Fibroblast of skin of right biceps (primary cell): Measurements from ENCODE around the gene AP5S1.
"Not testable (repeated sequence)": the region's sequence is repeated elsewhere in the genome, so short reads cannot be mapped to it uniquely, and the experiment has no call there.

ENCODE experiments used
- DNase-seq: peaks from one replicate; pipeline ENCODE4 v3.0.0-alpha.2; 2013

Gene AP5S1, protein sequence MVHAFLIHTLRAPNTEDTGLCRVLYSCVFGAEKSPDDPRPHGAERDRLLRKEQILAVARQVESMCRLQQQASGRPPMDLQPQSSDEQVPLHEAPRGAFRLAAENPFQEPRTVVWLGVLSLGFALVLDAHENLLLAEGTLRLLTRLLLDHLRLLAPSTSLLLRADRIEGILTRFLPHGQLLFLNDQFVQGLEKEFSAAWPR

DNA sequence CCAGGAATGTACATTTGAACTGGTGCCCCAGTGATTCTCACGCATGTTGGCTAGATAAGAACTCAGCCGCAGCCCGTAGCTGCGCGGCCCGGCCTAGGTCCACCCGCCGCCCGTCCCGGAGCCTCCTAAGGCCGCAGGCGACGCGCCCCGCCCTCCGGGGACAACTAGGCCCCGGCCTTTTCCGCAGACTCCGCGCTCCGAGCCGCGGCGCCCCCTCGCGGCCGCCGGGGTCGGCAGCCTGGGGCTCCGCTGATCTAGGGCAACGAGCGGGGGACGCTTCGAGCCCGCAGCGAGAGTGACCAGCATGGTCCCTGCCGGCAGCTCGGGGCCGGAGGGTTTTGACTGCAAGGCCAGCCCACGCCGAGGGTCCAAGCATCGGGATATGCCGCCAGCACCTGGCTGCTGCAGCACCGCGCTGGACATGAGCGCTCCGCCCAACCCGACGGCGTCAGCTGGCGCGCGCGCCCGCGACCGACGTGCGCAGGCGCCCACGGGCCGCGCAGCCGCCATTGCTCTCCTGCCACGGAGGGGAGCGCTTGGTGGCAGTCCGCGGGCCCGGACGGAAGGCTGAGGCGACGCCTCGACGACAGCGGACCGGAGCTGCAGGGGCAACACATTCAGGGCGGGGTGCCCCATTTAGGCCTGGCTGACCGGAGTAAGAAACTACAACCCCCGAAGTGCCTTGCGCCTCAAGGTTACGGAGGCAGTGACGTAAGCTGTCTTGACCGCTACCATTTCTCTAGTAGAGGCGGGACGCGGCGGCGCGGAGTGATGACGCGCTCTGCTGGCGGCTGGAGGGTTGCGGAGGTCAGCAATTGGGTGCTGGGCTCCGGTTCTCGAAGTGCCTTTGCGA, at the start of gene AP5S1:
Gene AP5S1, plus strand, starts transcription at position 500 of the 853 bp plus-strand sequence. CDS start 1,571 bp downstream, outside the sequence.
- DNase-seq, result peak; percentile 96

DNA sequence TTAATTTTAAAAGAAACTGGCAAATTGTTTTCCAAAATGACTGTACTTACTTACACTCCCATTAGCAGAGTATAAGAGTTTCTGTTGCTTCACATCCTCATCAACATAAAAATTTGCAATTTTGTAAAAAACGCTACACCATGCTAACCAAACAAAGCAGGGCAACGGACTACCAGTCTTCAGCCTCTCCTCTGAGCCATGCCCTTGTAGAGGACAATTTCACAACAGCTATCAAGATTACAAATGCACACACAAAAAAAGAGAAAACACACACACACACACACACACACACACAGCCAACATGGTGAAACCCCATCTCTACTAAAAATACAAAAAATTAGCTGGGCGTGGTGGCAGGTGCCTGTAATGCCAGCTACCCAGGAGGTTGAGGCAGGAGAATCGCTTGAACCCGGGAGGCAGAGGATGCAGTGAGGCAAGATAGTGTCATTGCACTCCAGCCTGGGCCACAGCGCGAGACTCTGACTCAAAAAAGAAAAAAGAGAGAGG, 48.7 kb upstream of the AP5S1 start:
- DNase-seq, result no peak

DNA sequence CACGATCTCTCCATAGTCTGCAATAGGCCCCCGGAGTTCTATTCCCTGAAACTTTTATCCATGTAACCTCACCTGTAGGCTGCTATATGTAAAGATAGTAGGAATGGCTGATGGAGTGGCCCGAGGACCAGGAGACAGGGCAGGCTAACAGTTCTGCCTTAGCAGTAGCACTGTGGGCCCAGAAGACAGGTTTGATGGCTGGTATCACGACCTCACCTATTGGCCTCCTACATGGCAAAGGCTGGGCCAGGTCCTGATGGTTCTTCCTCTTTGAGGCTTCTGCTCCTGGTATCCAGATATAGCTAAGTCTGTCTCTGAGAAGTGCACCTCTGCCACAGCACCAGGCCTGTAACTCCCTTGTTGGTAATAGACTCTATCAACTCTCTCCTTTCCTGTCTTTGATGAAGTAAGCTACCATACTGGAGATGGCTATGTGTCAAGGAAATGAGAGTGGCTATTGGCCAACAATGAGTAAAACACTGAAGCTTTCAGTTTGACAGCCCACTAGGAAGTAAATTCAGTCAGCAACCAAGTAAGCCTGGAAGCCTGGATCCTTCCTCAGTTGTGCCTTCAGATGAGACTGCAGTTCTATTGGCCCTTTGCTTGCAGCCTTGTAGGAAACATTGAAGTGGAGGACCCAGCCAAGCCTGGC, 44.8 kb upstream of the AP5S1 start:
- DNase-seq, result no peak

DNA sequence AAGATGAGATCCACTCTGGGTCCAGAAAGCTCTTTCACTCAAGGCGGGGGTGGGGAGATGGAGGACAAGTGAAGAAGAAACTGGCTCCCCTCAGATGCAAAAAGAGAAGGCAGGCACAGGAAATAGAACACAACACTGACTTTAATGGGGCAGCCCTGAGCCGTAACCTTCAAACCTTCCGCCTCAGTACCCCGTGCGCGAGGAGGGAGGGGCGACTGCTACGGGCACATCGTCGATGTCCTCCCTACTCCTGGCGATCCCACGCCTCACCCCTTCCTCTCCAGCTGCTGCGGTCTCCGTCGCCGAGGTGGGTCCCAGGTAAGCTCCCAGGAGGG, 43.0 kb upstream of the AP5S1 start:
- DNase-seq, result no peak

DNA sequence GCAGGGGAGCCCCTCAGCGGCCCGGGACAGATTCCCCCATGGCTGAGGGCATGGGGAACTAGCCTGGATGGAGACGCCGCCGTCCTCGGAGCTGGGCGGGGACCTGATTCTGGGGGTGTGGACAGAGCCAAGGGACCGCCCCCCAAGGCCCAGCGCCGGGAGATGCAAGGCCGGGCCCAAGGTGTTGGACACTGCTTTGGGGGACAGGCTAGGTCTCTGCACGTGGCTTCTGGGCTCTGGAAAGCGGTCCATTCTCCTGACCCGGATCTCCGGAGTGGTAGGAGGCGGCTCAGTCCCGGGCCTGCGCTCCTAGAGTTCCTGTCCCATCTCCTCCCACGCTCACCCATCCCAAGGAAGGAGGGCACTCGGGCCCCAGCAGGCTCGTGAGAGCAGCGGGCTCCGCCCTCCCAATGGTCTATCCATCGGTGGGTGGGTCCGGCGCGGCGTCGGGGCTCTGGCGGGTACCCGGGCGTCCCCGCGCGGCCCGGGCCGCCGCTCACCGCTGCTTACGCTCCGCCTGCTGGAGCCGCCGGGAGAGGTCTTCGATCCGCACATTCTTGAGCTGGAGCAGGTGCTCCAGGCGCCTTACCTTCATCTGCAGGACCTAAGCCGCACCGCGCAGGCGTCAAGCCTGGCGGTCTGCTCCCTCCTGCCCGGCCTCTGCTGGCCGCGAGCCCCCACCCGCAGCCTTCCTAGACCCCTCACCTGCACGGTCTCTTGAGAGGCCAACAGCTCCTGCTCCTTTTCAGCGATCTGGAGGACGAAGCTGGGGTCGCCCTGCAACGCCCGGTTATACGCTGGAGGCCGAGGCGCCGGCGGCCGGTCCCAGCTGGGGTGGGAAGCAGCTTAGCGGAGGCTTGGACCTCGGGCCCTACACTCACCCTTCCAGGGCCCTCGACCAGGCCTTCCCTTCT, 42.4 kb upstream of the AP5S1 start:
- DNase-seq, result peak; percentile 39

DNA sequence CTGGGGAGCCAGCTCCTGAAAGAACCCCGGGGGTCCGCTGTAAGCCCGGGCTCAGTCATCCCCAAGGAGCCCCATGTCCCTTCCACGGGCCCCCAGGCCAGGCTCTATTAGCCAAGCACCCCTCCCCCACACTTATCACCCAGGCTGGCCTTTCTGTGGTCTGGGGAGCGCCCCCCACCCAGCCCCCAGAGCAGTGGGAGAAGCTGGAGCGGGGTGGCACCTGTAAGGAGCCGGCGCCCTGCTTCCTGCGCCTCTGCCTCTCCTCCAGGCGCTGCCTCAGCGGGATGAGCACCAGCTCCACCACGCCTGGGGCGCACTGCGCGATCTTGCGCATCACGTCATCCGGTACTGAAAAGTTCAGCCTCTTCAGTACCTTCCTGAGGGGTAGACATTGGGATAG, 41.4 kb upstream of the AP5S1 start:
- DNase-seq, result no peak

DNA sequence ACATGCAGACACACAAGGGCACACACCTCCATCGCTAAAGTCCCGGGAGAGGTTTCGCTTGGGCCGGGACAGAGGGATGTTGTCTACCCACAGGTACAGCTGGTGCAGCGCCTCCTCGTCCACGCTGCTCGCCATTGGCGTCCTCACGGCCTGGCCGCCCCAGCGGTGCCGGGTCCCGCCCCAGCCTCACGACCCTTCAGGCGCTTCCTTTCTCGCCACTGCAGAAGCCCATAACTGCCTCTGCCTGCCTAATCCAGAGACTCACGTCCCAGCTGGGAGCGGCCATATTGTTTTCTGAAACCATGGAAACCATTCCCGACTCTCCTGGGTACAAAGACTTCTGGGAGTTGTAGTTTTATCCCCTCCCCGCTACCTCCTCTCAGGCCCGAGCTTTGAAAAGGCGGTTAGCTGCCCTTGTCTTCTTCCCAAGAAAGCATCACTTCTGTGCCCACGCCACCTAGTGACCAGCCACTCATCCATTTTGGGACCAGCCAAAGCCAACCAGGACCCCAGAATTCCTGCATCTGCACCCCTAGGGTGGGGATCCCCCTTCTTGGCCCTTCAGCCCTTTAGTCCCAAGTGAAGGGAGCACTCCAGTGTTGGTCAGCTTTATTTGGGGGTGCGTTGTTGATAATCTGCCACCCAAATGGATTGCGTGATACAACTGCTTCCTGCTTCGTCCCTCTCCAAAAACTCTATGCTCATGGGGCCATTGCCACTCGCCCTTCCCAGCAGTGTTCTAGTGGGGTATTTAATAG, 39.0 kb upstream of the AP5S1 start, which contains the start of gene SPEF1:
Gene SPEF1, minus strand, starts transcription at position 296 of the 758 bp plus-strand sequence. Its CDS starts 161 bp downstream, at position 135.
- peak; percentile 93 for DNase-seq

DNA sequence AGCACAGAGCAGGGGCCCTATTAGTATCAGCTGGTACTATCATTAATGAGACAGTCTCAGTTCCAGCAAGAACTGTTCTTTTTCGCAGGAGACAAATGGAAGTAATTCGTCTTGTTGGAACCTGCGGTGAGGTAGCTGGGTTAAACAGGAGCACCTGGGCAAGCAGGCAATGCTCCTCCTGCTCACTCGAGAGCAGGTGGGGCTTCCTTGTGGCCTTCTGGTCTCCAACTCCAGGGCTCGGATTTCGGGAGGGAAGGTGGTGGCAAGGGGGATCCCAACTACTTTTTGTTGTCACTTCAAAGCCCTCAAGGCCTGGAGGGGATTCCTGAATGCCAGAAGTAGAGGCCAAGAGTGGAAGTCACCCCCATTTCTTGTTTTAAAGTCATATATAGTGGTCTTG, 37.8 kb upstream of the AP5S1 start:
- DNase-seq, result no peak

DNA sequence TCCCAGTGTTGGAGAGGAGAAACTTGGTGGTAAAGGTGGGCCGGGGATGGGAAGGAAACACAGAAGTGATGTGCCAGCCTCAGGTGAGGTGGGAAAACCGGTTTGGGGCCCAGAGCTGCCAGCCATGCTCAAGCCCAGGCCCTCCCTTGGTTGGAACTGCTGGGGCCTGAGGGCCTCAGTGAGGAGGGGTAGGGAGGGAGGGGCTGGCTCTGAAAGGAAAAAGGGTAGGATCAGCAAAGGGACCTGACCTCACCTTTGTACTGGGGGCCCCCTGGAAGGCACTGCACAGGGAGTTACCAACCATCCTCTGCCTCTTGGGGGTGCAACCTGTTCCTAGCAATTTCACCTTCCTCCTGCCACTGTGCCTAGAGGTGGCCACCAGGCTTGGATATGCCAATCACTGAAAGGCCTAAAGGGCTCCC, 37.3 kb upstream of the AP5S1 start:
- no peak for DNase-seq

DNA sequence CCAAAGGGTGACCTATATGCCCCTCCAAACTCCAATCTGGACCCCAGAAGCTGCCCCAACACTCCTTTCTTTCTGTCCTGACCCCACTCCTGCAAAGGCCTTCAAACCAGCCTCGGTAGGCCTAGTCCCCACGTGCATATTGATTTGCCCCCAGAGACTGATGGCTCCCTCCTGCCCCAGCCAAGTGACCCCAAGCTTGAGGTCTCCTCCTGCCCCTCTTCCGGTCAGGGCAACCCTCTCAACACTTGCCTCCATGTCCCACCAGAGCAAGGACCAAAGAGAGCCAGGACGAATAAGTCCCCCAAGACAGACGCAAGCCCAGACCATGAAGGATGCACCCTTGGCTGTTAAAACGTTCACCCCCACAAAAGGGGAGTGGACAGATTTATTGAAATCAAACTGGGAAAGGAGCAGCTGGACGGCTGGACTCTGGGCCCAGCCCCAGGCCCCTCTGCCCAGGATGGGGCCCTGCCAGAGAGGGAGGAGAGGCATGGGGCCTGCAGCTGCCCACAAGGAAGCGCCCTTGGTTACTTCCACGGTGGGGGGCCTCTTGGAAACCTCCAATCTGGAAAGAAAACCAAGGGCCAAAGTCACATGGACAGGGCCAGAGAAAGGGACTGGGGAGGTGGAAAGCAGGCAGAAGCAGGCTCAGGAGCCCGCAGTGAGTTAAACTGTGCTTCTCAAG, 36.7 kb upstream of the AP5S1 start:
- DNase-seq, result no peak

DNA sequence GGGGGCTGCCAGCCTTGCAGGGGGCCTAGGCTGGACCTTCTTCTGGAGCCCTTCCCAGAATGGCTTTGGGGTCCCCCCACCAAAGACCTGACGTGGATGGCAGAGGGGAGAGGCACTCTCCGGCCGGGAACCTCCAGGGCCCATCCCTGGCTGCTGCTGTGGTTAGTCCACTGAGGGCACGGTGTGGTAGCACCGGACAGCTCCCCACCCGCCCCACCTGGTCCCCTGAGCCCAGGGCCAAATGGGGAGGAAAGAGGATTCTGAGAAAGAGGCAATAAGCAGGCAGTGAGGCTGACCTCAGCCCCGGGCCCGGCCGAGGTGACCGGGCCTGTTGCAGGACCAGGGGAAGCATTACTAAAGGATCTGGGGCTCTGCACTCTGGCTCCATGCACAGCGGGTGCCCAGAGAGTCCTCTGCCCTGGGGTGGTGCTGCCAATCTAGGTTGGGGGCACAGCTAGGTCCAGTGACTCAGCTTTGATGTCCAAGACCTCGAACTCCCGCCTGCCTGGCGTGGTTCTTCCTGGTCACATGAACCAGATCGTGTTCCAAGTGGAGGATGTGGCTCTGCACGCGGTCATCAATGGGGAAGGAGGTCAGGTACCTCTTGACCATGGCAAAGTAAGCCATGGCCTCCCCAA, 36.0 kb upstream of the AP5S1 start:
- DNase-seq, result no peak

DNA sequence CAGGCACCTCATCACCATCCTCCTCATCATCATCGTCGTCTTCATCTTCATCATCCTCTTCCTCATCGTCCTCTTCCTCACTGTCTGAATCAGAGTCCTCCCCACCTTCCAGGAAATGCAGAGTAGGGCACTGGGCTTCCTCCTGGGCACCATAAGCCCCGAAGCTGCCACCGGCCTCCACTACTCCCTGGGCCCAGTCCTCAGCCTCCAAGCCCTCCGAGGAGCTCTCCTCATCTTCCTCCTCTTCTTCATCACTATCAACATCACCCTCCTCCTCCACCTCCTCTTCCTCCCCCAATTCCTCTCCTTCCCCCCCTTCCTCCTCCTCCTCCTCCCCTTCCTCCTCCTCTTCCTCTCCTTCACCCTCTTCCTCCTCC, 35.5 kb upstream of the AP5S1 start:
- no peak for DNase-seq

DNA sequence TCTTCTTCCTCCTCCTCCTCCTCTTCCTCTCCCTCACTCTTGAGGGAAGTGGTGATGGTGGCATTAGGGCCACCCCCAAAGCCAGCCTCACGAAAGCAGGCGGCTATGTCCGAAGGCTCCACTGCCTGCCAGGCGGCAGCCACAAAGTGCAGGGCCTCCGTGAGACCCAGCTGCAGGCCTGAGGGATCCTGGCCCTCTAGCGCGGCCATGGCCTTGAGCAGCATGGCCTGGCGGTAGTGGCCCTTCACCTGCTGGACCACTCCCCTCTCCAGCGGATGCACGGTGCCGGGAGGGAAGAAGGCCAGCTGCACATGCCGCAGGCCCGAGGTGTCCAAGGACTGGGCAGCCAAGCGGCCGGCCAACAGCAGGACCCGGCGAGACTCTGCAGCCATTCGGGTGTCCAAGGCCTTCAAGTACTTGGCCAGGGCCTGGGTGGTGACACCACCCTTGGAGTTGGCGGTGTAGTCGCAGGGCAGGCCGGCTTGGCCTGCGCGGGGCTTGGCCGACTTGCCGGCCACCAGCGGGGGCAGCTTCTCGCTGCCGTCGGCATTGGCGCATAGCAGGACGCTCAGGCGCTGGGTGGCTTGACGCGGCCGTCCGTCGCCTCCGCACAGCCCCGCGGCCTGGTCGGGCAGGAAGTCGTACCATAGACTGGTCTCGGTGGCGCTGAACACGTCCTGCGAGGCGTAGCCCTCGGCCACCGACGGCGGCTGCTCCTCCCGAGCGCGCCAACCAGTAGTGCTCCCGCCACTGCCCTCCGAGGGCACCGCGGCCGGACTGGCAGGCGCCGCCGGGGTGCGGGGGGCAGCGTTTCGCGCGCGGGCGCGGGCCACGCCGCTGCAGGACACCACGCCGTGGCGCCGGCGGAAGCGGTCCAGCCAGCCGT, 34.9 kb upstream of the AP5S1 start:
- no peak for DNase-seq

DNA sequence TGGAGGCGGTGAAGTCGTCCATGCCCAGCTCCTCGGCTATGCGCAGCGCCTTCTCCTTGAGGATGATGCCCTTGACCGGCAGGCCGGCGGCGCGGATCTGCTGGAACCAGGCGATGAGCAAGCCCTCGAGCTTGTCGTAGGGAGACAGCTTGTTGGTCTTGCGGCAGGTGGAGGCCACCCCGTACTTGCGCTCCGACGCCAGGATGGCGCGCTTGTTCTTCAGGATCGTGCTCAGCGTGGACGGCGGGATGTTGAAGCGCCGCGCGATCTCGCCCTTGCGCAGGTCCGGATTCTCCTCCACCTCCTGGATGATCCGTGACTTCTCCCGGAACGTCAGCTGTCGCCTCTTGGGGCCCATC, 34.2 kb upstream of the AP5S1 start:
- DNase-seq, result peak; percentile 58

DNA sequence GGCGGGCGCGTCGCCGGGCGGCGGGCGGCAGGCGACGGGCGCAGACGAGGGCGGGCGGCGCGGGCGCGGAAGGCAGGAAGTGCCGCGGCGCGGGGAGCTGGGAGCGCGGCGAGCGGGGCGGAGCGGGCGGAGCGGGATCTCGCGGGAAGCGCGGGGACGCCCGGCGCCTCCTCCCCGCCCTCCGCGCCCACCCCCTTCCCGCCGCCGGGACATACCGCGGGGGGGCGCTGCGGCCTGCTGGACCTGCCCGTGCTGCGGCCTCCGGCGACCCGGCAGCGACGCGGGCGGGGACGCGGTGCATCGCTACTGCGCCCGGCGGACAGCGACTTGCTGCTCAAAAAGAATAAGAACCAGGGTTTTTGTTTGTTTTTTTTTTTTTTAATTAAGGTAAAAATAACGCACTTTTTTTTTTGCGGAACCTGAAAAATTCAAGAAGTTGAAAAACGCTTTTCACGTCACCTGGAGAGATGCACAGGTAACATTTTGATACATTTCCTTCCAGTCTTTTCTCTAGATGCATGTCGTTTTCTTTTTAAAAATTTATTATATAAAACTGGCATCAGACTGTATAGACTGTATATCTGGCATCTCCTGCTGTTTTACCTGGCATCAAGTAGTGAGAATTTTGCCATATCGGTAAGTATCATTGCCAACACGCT, 33.6 kb upstream of the AP5S1 start, which contains the start of gene CENPB:
Gene CENPB, minus strand, starts transcription at position 76 of the 659 bp plus-strand sequence. CDS start 257 bp downstream, outside the sequence.
- peak; percentile 87 for DNase-seq

DNA sequence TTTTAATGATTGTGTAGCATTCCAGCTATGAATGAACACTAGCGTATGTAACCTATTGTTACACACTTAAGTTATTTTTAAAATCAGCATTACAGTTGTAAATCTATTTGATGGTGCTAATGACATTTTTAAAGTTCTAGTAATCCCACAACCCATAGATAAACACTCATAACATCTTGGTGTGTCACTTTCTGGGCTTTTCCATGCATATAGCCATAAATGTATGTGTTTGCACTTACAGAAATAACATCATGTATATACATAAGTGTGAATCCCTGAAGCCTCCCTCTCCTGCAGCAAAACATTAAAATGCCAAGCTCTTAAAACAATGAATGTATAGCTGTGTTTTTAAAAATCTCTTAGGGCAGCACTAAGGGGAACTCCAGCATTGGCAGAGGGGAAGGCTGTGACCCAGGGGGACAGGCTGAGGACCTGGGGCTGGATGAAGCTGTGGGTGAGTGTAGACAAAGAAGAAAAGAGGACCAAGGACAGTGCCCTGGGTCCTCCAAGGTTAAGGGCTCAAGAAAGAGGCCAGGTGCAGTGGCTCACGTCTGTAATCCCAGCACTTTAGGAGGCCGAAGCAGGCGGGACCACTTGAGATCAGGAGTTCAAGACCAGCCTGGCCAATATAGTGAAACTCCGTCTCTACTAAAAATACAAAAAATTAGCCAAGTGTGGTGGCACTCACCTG, 32.9 kb upstream of the AP5S1 start:
- DNase-seq, result peak; percentile 60

DNA sequence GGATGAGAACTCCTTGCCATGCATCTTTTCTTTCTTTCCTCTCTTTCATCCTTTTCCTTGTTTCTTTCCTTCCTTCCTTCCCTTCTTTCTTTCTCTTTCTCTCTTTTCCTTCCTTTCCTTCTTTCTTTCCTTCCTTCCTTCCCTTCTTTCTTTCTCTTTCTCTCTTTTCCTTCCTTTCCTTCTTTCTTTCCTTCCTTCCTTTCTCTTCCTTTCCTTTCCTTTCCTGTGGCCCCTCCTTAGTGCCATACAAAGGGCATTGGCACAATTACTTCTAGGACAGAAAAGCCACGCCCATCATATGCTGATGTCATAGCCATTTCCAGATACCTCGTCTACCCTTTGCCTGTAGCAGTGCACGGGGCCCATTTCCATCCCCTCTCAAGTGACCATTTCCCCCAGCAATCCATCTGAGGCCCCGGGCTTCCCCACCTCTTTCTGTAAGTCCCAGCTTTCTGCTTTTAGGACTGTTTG, 31.6 kb upstream of the AP5S1 start:
- DNase-seq, result no peak

DNA sequence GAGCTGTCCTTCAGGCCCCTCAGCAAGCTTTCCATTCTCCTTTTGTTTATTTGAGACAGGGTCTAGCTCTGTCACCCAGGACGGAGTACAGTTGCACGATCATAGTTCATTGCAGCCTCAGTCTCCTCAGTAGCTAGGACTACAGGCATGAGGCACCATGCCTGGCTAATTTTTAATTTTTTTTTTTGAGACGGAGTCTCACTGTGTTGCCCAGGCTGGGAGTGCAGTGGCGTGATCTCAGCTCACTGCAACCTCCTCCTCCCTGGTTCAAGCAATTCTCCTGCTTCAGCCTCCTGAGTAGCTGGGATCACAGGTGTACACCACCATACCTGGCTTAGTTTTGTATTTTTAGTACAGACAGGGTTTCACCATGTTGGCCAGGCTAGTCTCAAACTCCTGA, 31.1 kb upstream of the AP5S1 start:
- DNase-seq, result not testable (repeated sequence)
